Subcutaneous adipose tissue (tissue), 4 donors: ENCODE measurements around the gene DEFB116. TPM values are rescaled to one million over a fixed set of nuclear protein-coding genes. Genes with fewer than 3 reads are reported as not detected.

Source experiments
- CTCF ChIP-seq: fragments of 450-650 bp; IDR thresholded peaks from one replicate; pipeline ENCODE4 v1.5.1; 2016; ENCODE audit warnings: low read depth, mild to moderate bottlenecking, control low read depth, antibody characterized with exemption, moderate library complexity
- small RNA-seq: library from RNA; depleted of rRNA; stranded (forward); fragments of <200 nt; gene quantifications from one replicate; pipeline ENCODE3, GENCODE V24; 2016
- total RNA-seq, 4 donors: library from RNA; depleted of rRNA; stranded (reverse); fragments of >200 nt; gene quantifications; one replicate each; pipeline ENCODE4 v1.1.0, GENCODE V29; 2016

The DEFB116 gene
- total RNA-seq, 4 donors from 2014 or later: not detected

- no peak for TF ChIP-seq CTCF
Observed at GRCh38 chr20:31260326-31260932, 48.0 kb downstream of the DEFB116 start.

GRCh38 chr20:31257364-31257763 is 51.0 kb downstream of the DEFB116 start, which contains the start of gene DEFB115:
DEFB115 (plus strand) TSS chr20:31257664; CDS start chr20:31257664, 0 bp downstream.
- TF ChIP-seq CTCF: no peak

- TF ChIP-seq CTCF: no peak
Observed at GRCh38 chr20:31256959-31257358, 51.4 kb downstream of the DEFB116 start.

Small RNA genes lying within 50 kb of the gene (small RNA-seq; reads per million reads assigned to genes)
- gene RNA5SP480: not detected

Other genes starting within 250 kb of the DEFB116 start
- not detected for gene DEFB115, start 50.9 kb downstream of the DEFB116 start, total RNA-seq
- gene DEFB118, start 60.0 kb upstream of the DEFB116 start, total RNA-seq: not detected
- gene DEFB119, start 82.0 kb upstream of the DEFB116 start, total RNA-seq: not detected
- not detected for gene DEFB121, start 97.6 kb upstream of the DEFB116 start, total RNA-seq
- gene DEFB123, start 132.0 kb upstream of the DEFB116 start, total RNA-seq: not detected
- gene DEFB124, start 166.5 kb upstream of the DEFB116 start, total RNA-seq: not detected
- gene REM1, start 166.7 kb upstream of the DEFB116 start, total RNA-seq: 1 to 10 TPM; 1.4 to 5.3 (median 2.7) TPM
- 10 to 100 TPM; 48.2 to 99.6 (median 58.1) TPM for gene HM13, start 205.9 kb upstream of the DEFB116 start, total RNA-seq